Measurements from ENCODE around the gene CLIC4.

CLIC4 gene

GRCh38 chr1:24856787-24857506, 111.7 kb downstream of the CLIC4 start:
- H3K27ac ChIP-seq (ENCODE audit: low read length): no peak overlapping the region
- no peaks in the 10 kb centered on the region for H3K27me3 ChIP-seq (ENCODE audit: low read depth, low read length)
- H3K36me3 ChIP-seq (replicated peaks; ENCODE audit: low read depth, low read length): no peaks in the 10 kb centered on the region
- no peak overlapping the region for H2AFZ ChIP-seq (ENCODE audit: low read depth, low read length)
- no peaks in the 10 kb centered on the region for H4K20me1 ChIP-seq (ENCODE audit: insufficient read depth, low read length)
- no peak overlapping the region for H3K9ac ChIP-seq (ENCODE audit: low read length)
- H3K79me2 ChIP-seq (ENCODE audit: low read length): no peaks in the 10 kb centered on the region
- no peaks in the 10 kb centered on the region for H3K9me3 ChIP-seq (ENCODE audit: insufficient read depth, low read length)
- no peak overlapping the region for H3K4me3 ChIP-seq (ENCODE audit: low read length)
- no peaks in the 10 kb centered on the region for H3K4me1 ChIP-seq (ENCODE audit: low read length)
- no peak for TF ChIP-seq EZH2phosphoT487 (IDR thresholded peaks at IDR 0.05; ENCODE audit: low read depth)
- no peak for TF ChIP-seq CTCF (IDR thresholded peaks at IDR 0.05; ENCODE audit: low read depth, low read length)
- no peak overlapping the region for H3K4me2 ChIP-seq (ENCODE audit: low read length)

GRCh38 chr1:24857507-24858133, 112.4 kb downstream of the CLIC4 start:
- H3K4me1 ChIP-seq (ENCODE audit: low read length): no peaks in the 10 kb centered on the region
- H3K36me3 ChIP-seq (replicated peaks; ENCODE audit: low read depth, low read length): no peaks in the 10 kb centered on the region
- H3K9me3 ChIP-seq (ENCODE audit: insufficient read depth, low read length): no peaks in the 10 kb centered on the region
- H3K4me2 ChIP-seq (ENCODE audit: low read length): no peak overlapping the region
- H2AFZ ChIP-seq (ENCODE audit: low read depth, low read length): no peak overlapping the region
- no peaks in the 10 kb centered on the region for H3K27me3 ChIP-seq (ENCODE audit: low read depth, low read length)
- no peak overlapping the region for H3K4me3 ChIP-seq (ENCODE audit: low read length)
- H3K79me2 ChIP-seq (ENCODE audit: low read length): no peaks in the 10 kb centered on the region
- H4K20me1 ChIP-seq (ENCODE audit: insufficient read depth, low read length): no peaks in the 10 kb centered on the region
- no peak overlapping the region for H3K9ac ChIP-seq (ENCODE audit: low read length)
- no peak overlapping the region for H3K27ac ChIP-seq (ENCODE audit: low read length)
- no peak for TF ChIP-seq EZH2phosphoT487 (IDR thresholded peaks at IDR 0.05; ENCODE audit: low read depth)
- peak; percentile 10; the same call in 1 of the 2 replicates for TF ChIP-seq CTCF (IDR thresholded peaks at IDR 0.05; ENCODE audit: low read depth, low read length)

GRCh38 chr1:24858277-24858676, 113.0 kb downstream of the CLIC4 start:
- no peak overlapping the region for H2AFZ ChIP-seq (ENCODE audit: low read depth, low read length)
- no peaks in the 10 kb centered on the region for H3K79me2 ChIP-seq (ENCODE audit: low read length)
- no peak for TF ChIP-seq EZH2phosphoT487 (IDR thresholded peaks at IDR 0.05; ENCODE audit: low read depth)
- TF ChIP-seq CTCF (IDR thresholded peaks at IDR 0.05; ENCODE audit: low read depth, low read length): no peak

GRCh38 chr1:24859063-24860010, 114.1 kb downstream of the CLIC4 start:
- H3K9ac ChIP-seq (ENCODE audit: low read length): no peak overlapping the region
- TF ChIP-seq EZH2phosphoT487 (IDR thresholded peaks at IDR 0.05; ENCODE audit: low read depth): no peak
- TF ChIP-seq CTCF (IDR thresholded peaks at IDR 0.05; ENCODE audit: low read depth, low read length): no peak

More at GRCh38 chr1:24858277-24858676, 113.0 kb downstream of the CLIC4 start:
- Histone ChIP-seq H3K36me3 (replicated peaks; ENCODE audit: low read depth, low read length) (no peaks in the 10 kb centered on the region), H3K4me1 (ENCODE audit: low read length) (no peaks in the 10 kb centered on the region), H3K4me3 (ENCODE audit: low read length) (no peak overlapping the region), H3K4me2 (ENCODE audit: low read length) (no peak overlapping the region), H3K27ac (ENCODE audit: low read length) (no peak overlapping the region), H3K9me3 (ENCODE audit: insufficient read depth, low read length) (no peaks in the 10 kb centered on the region), H4K20me1 (ENCODE audit: insufficient read depth, low read length) (no peaks in the 10 kb centered on the region), H3K27me3 (ENCODE audit: low read depth, low read length) (no peaks in the 10 kb centered on the region), H3K9ac (ENCODE audit: low read length) (no peak overlapping the region)

More at GRCh38 chr1:24859063-24860010, 114.1 kb downstream of the CLIC4 start:
- Histone ChIP-seq H3K4me1 (ENCODE audit: low read length) (peaks cover 3% of the 10 kb centered on the region), H3K4me3 (ENCODE audit: low read length) (no peak overlapping the region), H4K20me1 (ENCODE audit: insufficient read depth, low read length) (no peaks in the 10 kb centered on the region), H3K27me3 (ENCODE audit: low read depth, low read length) (no peaks in the 10 kb centered on the region), H3K79me2 (ENCODE audit: low read length) (no peaks in the 10 kb centered on the region), H3K36me3 (replicated peaks; ENCODE audit: low read depth, low read length) (no peaks in the 10 kb centered on the region), H2AFZ (ENCODE audit: low read depth, low read length) (no peak overlapping the region), H3K9me3 (ENCODE audit: insufficient read depth, low read length) (no peaks in the 10 kb centered on the region), H3K4me2 (ENCODE audit: low read length) (no peak overlapping the region), H3K27ac (ENCODE audit: low read length) (no peak overlapping the region)

Data from OCI-LY3 (cell line).